Heart right ventricle (tissue), 16 donors: ENCODE data around the gene CEP170B. TPM values are rescaled to one million over a fixed set of nuclear protein-coding genes. Genes with fewer than 3 reads are reported as not detected.

Source experiments
- ATAC-seq, 8 donors: fragments of 200-7000 bp; cut with Tn5 transposase; one replicate each; pipeline ENCODE4 v1.9.1; 2020; ENCODE audit warnings: mild to moderate bottlenecking in 8 of 8, moderate library complexity in 8 of 8, moderate number of reproducible peaks in 1 of 8
- DNase-seq, 2 donors: peaks; one replicate each; pipeline ENCODE4 v3.0.0-alpha.2; 2020
- H3K27ac ChIP-seq, 10 donors: fragments of 200-600 bp; sonication (generic) in 2 of 10; one replicate each; pipeline versions ENCODE4 v1.5.0 to v1.8.0; 2020 to 2022; ENCODE audit warnings: mild to moderate bottlenecking in 3 of 10
- H3K27me3 ChIP-seq, 7 donors: fragments of 200-600 bp; one replicate each; pipeline ENCODE4 v1.8.0; 2021 to 2022; ENCODE audit warnings: mild to moderate bottlenecking in 2 of 7
- H3K36me3 ChIP-seq, 9 donors: fragments of 200-600 bp; sonication (generic) in 1 of 9; one replicate each; pipeline versions ENCODE4 v1.5.0 to v1.8.0; 2020 to 2022; ENCODE audit warnings: mild to moderate bottlenecking in 2 of 9
- H3K4me1 ChIP-seq, 9 donors: fragments of 200-600 bp; sonication (generic) in 1 of 9; one replicate each; pipeline versions ENCODE4 v1.5.0 to v1.8.0; 2020 to 2022; ENCODE audit warnings: mild to moderate bottlenecking in 4 of 9
- H3K4me3 ChIP-seq, 10 donors: fragments of 200-600 bp; sonication (generic) in 2 of 10; one replicate each; pipeline versions ENCODE4 v1.5.0 to v1.8.0; 2020 to 2022; ENCODE audit warnings: mild to moderate bottlenecking in 7 of 10, moderate library complexity in 2 of 10
- H3K9me3 ChIP-seq, 11 donors: fragments of 200-600 bp in 10 of 11; sonication (generic) in 2 of 11; one replicate each; pipeline versions ENCODE4 v1.5.0 to v1.8.0; 2013 to 2022; ENCODE audit warnings: mild to moderate bottlenecking in 2 of 11, control low read depth in 1 of 11, moderate library complexity in 1 of 11
- WGBS, 2 donors: extraction: QIAGEN DNeasy Blood & Tissue Kit; methylation state at CpG; one replicate each; pipeline ENCODE4 v1.1.7; 2013; ENCODE audit warnings: inconsistent platforms in 1 of 2; 5-methylcytosine and 5-hydroxymethylcytosine counted together
- intact Hi-C, 10 donors: fragments of 100-400 bp; cut with DNase I; formaldehyde crosslinking; loops; one replicate each; pipeline versions ENCODE4 v1.11.1 to v1.14.2; 2022
- polyA plus RNA-seq, 2 donors: library from polyadenylated mRNA; stranded (reverse); fragments of 200-250 nt; gene quantifications; one replicate each; pipeline ENCODE4 v1.2.3, GENCODE V29; 2013
- total RNA-seq, 10 donors: library from RNA; stranded (reverse); fragmentation: NEBNext Ultra II Directional in 3 of 10; extraction: Animal tissue kit (Norgen Biotek cat#: 25700) in 3 of 10; gene quantifications; one replicate each; pipeline versions ENCODE4 v1.2.1 to v1.2.4, GENCODE V29; 2021 to 2023
- TF ChIP-seq, protein P1 (sequence below), 9 donors: fragments of 200-600 bp; sonication (generic) in 2 of 9; IDR thresholded peaks; one replicate each; pipeline versions ENCODE4 v1.5.0 to v1.8.0; 2021 to 2022; ENCODE audit warnings: antibody characterized with exemption in 9 of 9, mild to moderate bottlenecking in 5 of 9, moderate library complexity in 1 of 9
- donor health status: Arrhythmogenic right ventricular cardiomyopathy.
- donor health status: ischemic (EF 13 %, LVEDD 7.1; RV severe dilation, severe dysfunction).
- donor health status: healthy with polysubstance abuse.
- donor health status: DM: no; HTN: yes; CAD: no.
- donor health status: DM: no; HTN: no; CAD: no.
- donor health status: ischemic (EF 25% LVEDD 6.9; RV normal size, moderate dysfunction).
- donor health status: ischemic (EF 25% LVEDD 5.7; RV mildly dilated, moderate dysfunction).
- donor health status: healthy.
- donor health status: DM: yes; HTN: yes; CAD: no.
- donor health status: Ischemic cardiomyopathy.
- donor health status: ischemic (EF 35%, LVEDD 5.7; RV mildly dilated, moderate dysfunction).
- donor health status: nonischemic (EF 11% LVEDD 7.7; RV severe dilation, severe dysfunction).
- donor health status: DM: yes; HTN: yes; CAD: no.
- donor health status: PGD.
- donor health status: ischemic (EF 29% LVEDD 5.4; RV normal size, mild dysfunction).
- donor health status: nonischemic (EF 23%, LVEDD 6.1; RV moderate dilation, normal function).

The CEP170B gene
- total and polyA plus RNA-seq, 12 donors = 6.8 to 13.6 (median 11.8) TPM

DNA sequence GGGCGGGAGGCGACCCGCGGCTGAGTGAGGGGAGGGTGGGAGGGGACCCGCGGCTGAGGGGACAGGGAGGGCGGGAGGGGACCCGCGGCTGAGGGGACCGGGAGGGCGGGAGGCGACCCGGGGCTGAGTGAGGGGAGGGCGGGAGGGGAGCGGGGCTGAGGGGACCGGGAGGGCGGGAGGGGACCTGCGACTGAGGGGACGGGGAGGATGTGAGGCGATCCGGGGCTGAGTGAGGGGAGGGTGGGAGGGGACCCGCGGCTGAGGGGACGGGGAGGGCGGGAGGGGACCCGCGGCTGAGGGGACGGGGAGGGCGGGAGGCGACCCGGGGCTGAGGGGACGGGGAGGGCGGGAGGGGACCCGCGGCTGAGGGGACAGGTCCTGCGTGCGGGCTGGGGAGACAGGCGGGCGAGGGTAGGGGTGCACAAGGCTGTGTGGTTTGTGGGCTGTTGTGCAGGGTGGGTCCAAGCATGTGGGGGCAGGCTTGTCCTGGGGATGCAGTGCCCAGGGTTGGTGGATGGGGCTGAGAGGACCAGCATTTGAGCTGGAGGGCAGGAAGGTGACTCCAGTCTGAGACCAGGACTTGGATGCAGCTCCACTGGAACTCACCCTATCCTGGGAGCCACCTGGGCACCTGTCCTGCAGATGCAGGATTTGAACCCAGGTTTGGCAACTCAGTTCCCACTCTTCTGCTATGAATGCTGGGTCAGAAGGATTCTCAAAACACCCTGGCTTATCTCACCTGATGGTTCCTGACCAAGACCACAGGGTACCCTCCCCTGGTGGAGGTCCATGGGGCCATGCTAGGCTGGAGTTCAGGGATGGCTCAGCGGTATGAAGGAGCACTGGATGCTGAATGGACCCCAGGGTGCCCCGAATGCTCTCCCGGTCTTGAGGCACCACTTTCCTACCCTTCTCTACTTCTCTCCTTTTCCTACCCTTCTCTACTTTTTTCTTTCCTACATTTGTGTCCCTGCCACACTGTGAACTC lies 69.0 kb downstream of the CEP170B start:
- DNase-seq = no peak
- peaks cover 0 to 39% (median 8%) of the 10 kb centered on the region in 7 donors for H3K27me3 ChIP-seq
- no peak for ATAC-seq
- 11% methylated on average over 29 to 40 of the region's 42 CpGs for WGBS, 2 donors
- H3K4me3 ChIP-seq = peak overlapping the region in 9 of 10 donors; percentile 40 to 70 (median 68)
- peaks cover 6 to 18% (median 14%) of the 10 kb centered on the region in 9 donors for H3K4me1 ChIP-seq
- no peaks in the 10 kb centered on the region for H3K9me3 ChIP-seq
- H3K27ac ChIP-seq = no peak overlapping the region
- TF ChIP-seq, protein P1, sequence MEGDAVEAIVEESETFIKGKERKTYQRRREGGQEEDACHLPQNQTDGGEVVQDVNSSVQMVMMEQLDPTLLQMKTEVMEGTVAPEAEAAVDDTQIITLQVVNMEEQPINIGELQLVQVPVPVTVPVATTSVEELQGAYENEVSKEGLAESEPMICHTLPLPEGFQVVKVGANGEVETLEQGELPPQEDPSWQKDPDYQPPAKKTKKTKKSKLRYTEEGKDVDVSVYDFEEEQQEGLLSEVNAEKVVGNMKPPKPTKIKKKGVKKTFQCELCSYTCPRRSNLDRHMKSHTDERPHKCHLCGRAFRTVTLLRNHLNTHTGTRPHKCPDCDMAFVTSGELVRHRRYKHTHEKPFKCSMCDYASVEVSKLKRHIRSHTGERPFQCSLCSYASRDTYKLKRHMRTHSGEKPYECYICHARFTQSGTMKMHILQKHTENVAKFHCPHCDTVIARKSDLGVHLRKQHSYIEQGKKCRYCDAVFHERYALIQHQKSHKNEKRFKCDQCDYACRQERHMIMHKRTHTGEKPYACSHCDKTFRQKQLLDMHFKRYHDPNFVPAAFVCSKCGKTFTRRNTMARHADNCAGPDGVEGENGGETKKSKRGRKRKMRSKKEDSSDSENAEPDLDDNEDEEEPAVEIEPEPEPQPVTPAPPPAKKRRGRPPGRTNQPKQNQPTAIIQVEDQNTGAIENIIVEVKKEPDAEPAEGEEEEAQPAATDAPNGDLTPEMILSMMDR (IDR thresholded peaks at IDR 0.05) = no peak
- intact Hi-C loops = loop anchor here in 1 of 10 donors (5.0 kb wide), 1 partner anchor 33 kb away; no protein-coding TSS in a partner anchor
- no peaks in the 10 kb centered on the region for H3K36me3 ChIP-seq

DNA sequence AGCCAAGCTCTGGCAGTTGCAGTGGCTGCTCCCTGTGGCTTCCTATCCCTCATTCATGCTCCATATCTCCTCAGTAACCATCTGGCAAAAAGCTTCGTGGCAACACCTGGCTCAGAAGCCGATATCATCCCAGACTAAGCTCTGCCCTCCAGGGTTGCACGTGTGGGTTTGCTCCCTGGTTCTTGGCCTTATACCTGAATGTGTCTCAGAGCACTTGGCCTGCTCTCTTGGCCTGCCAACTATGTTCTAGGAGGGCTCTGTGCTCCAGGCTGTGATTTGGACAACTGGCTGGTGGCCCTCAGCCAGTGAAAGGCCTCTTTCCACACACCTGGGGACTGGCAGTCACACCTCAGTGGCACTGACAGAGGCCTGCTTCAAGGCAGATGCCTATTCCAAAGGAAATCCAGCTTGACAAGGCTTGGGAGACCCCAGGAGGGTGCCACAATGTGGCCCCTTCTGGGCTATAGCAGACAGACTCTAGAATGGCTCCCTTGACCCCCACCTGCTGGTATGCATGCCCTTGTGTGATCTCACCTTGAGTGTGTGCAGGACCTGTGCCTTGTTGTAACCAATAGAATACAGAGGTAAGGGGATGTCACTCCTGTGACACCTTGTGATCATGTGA lies 70.1 kb downstream of the CEP170B start:
- TF ChIP-seq, protein P1 (IDR thresholded peaks at IDR 0.05) = no peak
- Histone ChIP-seq H3K4me3 (no peak overlapping the region), H3K27me3 (peaks cover 0 to 39% (median 8%) of the 10 kb centered on the region in 7 donors), H3K4me1 (peaks cover 6 to 18% (median 14%) of the 10 kb centered on the region in 9 donors), H3K36me3 (no peaks in the 10 kb centered on the region), H3K9me3 (no peaks in the 10 kb centered on the region), H3K27ac (no peak overlapping the region)
- ATAC-seq (no peak), DNase-seq (no peak)
- 77 to 91% methylated on average over 3 of the region's 3 CpGs for WGBS, 2 donors
- intact Hi-C loops = no loop called here

DNA sequence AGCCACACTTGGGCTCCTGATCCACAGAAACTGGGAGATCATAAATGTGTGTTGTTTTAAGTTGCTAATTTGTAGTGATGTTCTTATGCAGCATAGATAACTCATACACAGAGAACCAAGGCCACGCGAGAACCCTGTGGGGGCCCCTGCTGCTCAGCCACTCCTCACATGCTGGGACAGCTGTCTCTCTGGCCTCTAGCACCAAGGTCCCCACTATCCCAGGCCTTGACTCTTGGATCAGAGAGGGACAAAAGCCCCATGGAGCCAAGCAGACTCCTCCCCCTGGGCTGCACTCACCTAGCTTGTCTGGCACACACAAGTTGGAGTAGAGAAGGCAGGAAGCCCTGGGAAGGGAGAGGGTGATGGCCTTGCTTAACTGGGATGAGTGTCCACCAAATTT lies 70.9 kb downstream of the CEP170B start:
- 39 to 94% methylated on average over 2 of the region's 2 CpGs for WGBS, 2 donors
- peaks cover 6 to 18% (median 14%) of the 10 kb centered on the region in 9 donors for H3K4me1 ChIP-seq
- DNase-seq (no peak), ATAC-seq (no peak)
- no peak overlapping the region for H3K27ac ChIP-seq
- no peak overlapping the region for H3K4me3 ChIP-seq
- intact Hi-C loops = no loop called here
- peaks cover 0 to 4% (median 0%) of the 10 kb centered on the region in 9 donors for H3K36me3 ChIP-seq
- peaks cover 0 to 39% (median 8%) of the 10 kb centered on the region in 7 donors for H3K27me3 ChIP-seq
- H3K9me3 ChIP-seq = no peaks in the 10 kb centered on the region
- TF ChIP-seq, protein P1 (IDR thresholded peaks at IDR 0.05) = no peak

DNA sequence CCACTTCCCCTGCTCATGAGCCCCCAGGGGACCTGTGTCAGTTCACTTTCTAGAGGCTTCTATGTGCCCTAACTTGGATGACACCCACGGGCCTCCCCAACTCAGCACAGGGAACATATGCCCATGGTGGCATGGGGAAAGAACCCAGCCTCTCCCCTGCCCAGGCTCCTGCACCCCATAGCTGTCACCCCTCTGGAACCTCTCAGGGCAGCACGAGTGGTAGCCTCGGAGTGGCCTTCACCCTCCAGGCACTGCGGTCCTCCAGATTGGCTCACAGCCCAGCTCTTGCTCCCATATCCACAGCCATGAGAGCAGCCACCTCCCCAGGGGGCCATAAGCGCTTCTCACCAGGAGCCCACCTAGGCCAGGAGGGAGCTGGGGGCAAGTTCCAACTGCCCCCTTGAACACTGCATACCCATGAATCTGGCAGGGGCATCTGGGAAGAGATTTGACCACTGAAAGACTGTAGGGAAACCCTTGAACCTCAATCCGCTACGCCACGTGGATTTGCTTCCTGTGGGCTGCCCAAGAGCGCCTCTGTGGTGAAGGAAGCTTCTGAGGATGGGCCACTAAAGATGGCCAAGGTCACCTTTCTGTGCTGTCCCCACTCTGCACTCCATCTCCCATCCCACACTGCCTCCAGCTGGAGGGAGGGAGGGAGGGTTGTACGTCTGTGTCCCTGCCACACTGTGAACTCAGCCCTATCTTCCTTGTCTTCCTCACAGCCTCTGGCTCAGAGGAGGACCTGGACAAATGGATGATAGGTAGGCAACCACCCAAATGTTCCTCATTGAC lies 71.5 kb downstream of the CEP170B start:
- ATAC-seq = no peak
- Histone ChIP-seq H3K9me3 (no peaks in the 10 kb centered on the region), H3K27me3 (peaks cover 0 to 39% (median 8%) of the 10 kb centered on the region in 7 donors), H3K36me3 (peaks cover 0 to 4% (median 0%) of the 10 kb centered on the region in 9 donors), H3K27ac (no peak overlapping the region), H3K4me1 (peaks cover 6 to 18% (median 14%) of the 10 kb centered on the region in 9 donors), H3K4me3 (no peak overlapping the region)
- intact Hi-C loops = no loop called here
- TF ChIP-seq, protein P1 (IDR thresholded peaks at IDR 0.05) = no peak
- no peak for DNase-seq
- 66 to 74% methylated on average over 10 of the region's 10 CpGs for WGBS, 2 donors
